Gastrocnemius medialis (tissue), 4 donors: ENCODE measurements around the gene IRAK1BP1.

Experiments
- CTCF ChIP-seq, 5 experiments: fragments of 450-650 bp in 3 of 5; fragments of 200-600 bp in 2 of 5; sonication (generic) in 2 of 5; IDR thresholded peaks in 4 of 5; conservative IDR thresholded peaks in 1 of 5; 1 replicate in 4 of 5; 2 replicates in 1 of 5; pipeline ENCODE4 v1.5.1; 2016 to 2019; ENCODE audit warnings: antibody characterized with exemption in 5 of 5, mild to moderate bottlenecking in 3 of 5, moderate library complexity in 3 of 5
- POLR2A ChIP-seq, 2 donors: fragments of 450-650 bp; IDR thresholded peaks; one replicate each; pipeline ENCODE4 v1.6.1; 2017; ENCODE audit warnings: antibody characterized with exemption in 2 of 2, mild to moderate bottlenecking in 2 of 2, moderate library complexity in 2 of 2

- TF ChIP-seq CTCF (IDR thresholded peaks at IDR 0.05 in 4 of 5, conservative IDR thresholded peaks at IDR 0.05 in 1 of 5) (no peak), POLR2A (IDR thresholded peaks at IDR 0.05) (no peak)
Observed at GRCh38 chr6:78925317-78925716, 58.0 kb downstream of the IRAK1BP1 start.
